Fibroblast of pulmonary artery (primary cell): ENCODE data around the gene TULP4.

Experiments
- DNase-seq: peaks from one replicate; pipeline ENCODE4 v3.0.0-alpha.2; 2010; ENCODE audit warnings: low read depth
- H3K4me3 ChIP-seq: replicated peaks from 2 replicates; pipeline ENCODE4 v1.5.1; 2011; ENCODE audit warnings: low read depth, mild to moderate bottlenecking, control low read depth, low read length, moderate library complexity
- CTCF ChIP-seq: IDR thresholded peaks from 2 replicates; pipeline ENCODE4 v1.5.1; 2011; ENCODE audit warnings: mild to moderate bottlenecking, control low read depth, low read length, inconsistent platforms; ENCODE audit errors: missing control alignments

Gene TULP4

GRCh38 chr6:158457131-158457530 is 144.9 kb downstream of the TULP4 start:
- H3K4me3 ChIP-seq, result no peak overlapping the region
- DNase-seq, result no peak
- TF ChIP-seq CTCF, result no peak

- no peak for TF ChIP-seq CTCF
- no peak overlapping the region for H3K4me3 ChIP-seq
- peak; percentile 33 for DNase-seq
Measured at GRCh38 chr6:158457616-158458278, 145.5 kb downstream of the TULP4 start.

GRCh38 chr6:158459726-158460125 is 147.5 kb downstream of the TULP4 start:
- H3K4me3 ChIP-seq, result no peak overlapping the region
- TF ChIP-seq CTCF, result no peak
- DNase-seq, result no peak

- DNase-seq, result peak; percentile 73
- no peak for TF ChIP-seq CTCF
- no peak overlapping the region for H3K4me3 ChIP-seq
Measured at GRCh38 chr6:158460602-158461169, 148.4 kb downstream of the TULP4 start.

GRCh38 chr6:158461954-158462353 is 149.7 kb downstream of the TULP4 start:
- TF ChIP-seq CTCF, result no peak
- DNase-seq, result peak; percentile 76
- H3K4me3 ChIP-seq, result no peak overlapping the region

GRCh38 chr6:158464483-158464882 is 152.2 kb downstream of the TULP4 start:
- no peak for TF ChIP-seq CTCF
- no peak for DNase-seq
- H3K4me3 ChIP-seq, result no peak overlapping the region

- DNase-seq, result no peak
- TF ChIP-seq CTCF, result no peak
- H3K4me3 ChIP-seq, result no peak overlapping the region
Measured at GRCh38 chr6:158465257-158465656, 153.0 kb downstream of the TULP4 start.
